ENCODE data around the gene PCYT1A. TPM values are rescaled to one million over a fixed set of nuclear protein-coding genes. Genes with fewer than 3 reads are reported as not detected.

Gene PCYT1A
- polyA plus RNA-seq, 1 donor (not counting 4 experiments of a cell fraction or from before 2014, with no cell fraction given): 108 TPM

GRCh38 chr3:196227121-196227561, 60.4 kb downstream of the PCYT1A start:
- DNase-seq (ENCODE audit: low read depth, low spot score) (no peak), FAIRE-seq (no peak)
- no peaks in the 10 kb centered on the region for H3K79me2 ChIP-seq (ENCODE audit: control insufficient read depth, insufficient read depth, low read length)
- H3K4me3 ChIP-seq (ENCODE audit: control insufficient read depth in 2 of 3, extremely low read depth in 1 of 3, insufficient read depth in 2 of 3, low read depth in 1 of 3, low read length in 3 of 3): no peak overlapping the region
- no peaks in the 10 kb centered on the region for H4K20me1 ChIP-seq (ENCODE audit: control insufficient read depth, extremely low read depth, insufficient read depth, low read length)
- no peaks in the 10 kb centered on the region for H3K4me1 ChIP-seq (ENCODE audit: control insufficient read depth, extremely low read depth, insufficient read depth, low read length)
- H3K9ac ChIP-seq (ENCODE audit: control insufficient read depth, extremely low read depth, insufficient read depth, low read length): no peak overlapping the region
- no peaks in the 10 kb centered on the region for H3K9me3 ChIP-seq (ENCODE audit: control insufficient read depth, low read depth, low read length)
- dilution Hi-C loops (cut with MboI; ENCODE audit: extremely low pct_ligation_motif_present, low sequenced_read_pairs): no loop called here
- H3K36me3 ChIP-seq (ENCODE audit: control insufficient read depth in 2 of 2, extremely low read depth in 1 of 2, insufficient read depth in 2 of 2, low read length in 2 of 2): no peaks in the 10 kb centered on the region
- no peaks in the 10 kb centered on the region for H3K9me1 ChIP-seq (ENCODE audit: control insufficient read depth, extremely low read depth, insufficient read depth, low read length)
- H3K4me2 ChIP-seq (ENCODE audit: control insufficient read depth, extremely low read depth, insufficient read depth, low read depth, low read length): peak overlapping the region; percentile 3
- H3K27me3 ChIP-seq (ENCODE audit: control insufficient read depth, extremely low read depth, insufficient read depth, low read length): peaks cover 17% of the 10 kb centered on the region
- H3K27ac ChIP-seq (ENCODE audit: control insufficient read depth, insufficient read depth, low read length): no peak overlapping the region
- TF ChIP-seq EZH2 (IDR thresholded peaks at IDR 0.05; ENCODE audit: low read length) (no peak), CTCF (optimal IDR thresholded peaks at IDR 0.05 in 1 of 3, IDR thresholded peaks at IDR 0.05 in 1 of 3, conservative IDR thresholded peaks at IDR 0.05 in 1 of 3; ENCODE audit: extremely low read depth in 1 of 3, insufficient read depth in 2 of 3, low read length in 3 of 3) (no peak)
- no peak overlapping the region for H2AFZ ChIP-seq (ENCODE audit: control insufficient read depth, low read length)

- H3K27ac ChIP-seq (ENCODE audit: control insufficient read depth, insufficient read depth, low read length): no peak overlapping the region
- no peak overlapping the region for H2AFZ ChIP-seq (ENCODE audit: control insufficient read depth, low read length)
- H4K20me1 ChIP-seq (ENCODE audit: control insufficient read depth, extremely low read depth, insufficient read depth, low read length): no peaks in the 10 kb centered on the region
- H3K79me2 ChIP-seq (ENCODE audit: control insufficient read depth, insufficient read depth, low read length): no peaks in the 10 kb centered on the region
- H3K4me1 ChIP-seq (ENCODE audit: control insufficient read depth, extremely low read depth, insufficient read depth, low read length): no peaks in the 10 kb centered on the region
- no peak overlapping the region for H3K4me3 ChIP-seq (ENCODE audit: control insufficient read depth in 2 of 3, extremely low read depth in 1 of 3, insufficient read depth in 2 of 3, low read depth in 1 of 3, low read length in 3 of 3)
- no peak overlapping the region for H3K9ac ChIP-seq (ENCODE audit: control insufficient read depth, extremely low read depth, insufficient read depth, low read length)
- no peaks in the 10 kb centered on the region for H3K36me3 ChIP-seq (ENCODE audit: control insufficient read depth in 2 of 2, extremely low read depth in 1 of 2, insufficient read depth in 2 of 2, low read length in 2 of 2)
- FAIRE-seq (no peak), DNase-seq (ENCODE audit: low read depth, low spot score) (no peak)
- dilution Hi-C loops (cut with MboI; ENCODE audit: extremely low pct_ligation_motif_present, low sequenced_read_pairs): no loop called here
- H3K4me2 ChIP-seq (ENCODE audit: control insufficient read depth, extremely low read depth, insufficient read depth, low read depth, low read length): no peak overlapping the region
- H3K27me3 ChIP-seq (ENCODE audit: control insufficient read depth, extremely low read depth, insufficient read depth, low read length): peaks cover 17% of the 10 kb centered on the region
- H3K9me1 ChIP-seq (ENCODE audit: control insufficient read depth, extremely low read depth, insufficient read depth, low read length): no peaks in the 10 kb centered on the region
- TF ChIP-seq EZH2 (IDR thresholded peaks at IDR 0.05; ENCODE audit: low read length) (no peak), CTCF (optimal IDR thresholded peaks at IDR 0.05 in 1 of 3, IDR thresholded peaks at IDR 0.05 in 1 of 3, conservative IDR thresholded peaks at IDR 0.05 in 1 of 3; ENCODE audit: extremely low read depth in 1 of 3, insufficient read depth in 2 of 3, low read length in 3 of 3) (no peak)
- H3K9me3 ChIP-seq (ENCODE audit: control insufficient read depth, low read depth, low read length): no peaks in the 10 kb centered on the region
These were observed 61.7 kb downstream of the PCYT1A start for GRCh38 chr3:196225763-196226364.

Measured in keratinocyte (primary cell).